Osteocyte (in vitro differentiated cells): Measurements from ENCODE around the gene ZNF266. TPM values are rescaled to one million over a fixed set of nuclear protein-coding genes. Genes with fewer than 3 reads are reported as not detected.

Experiments used
- DNase-seq: peaks from one replicate; pipeline ENCODE4 v3.0.0; 2021; ENCODE audit warnings: mixed read lengths; ENCODE audit not compliant: unreplicated experiment; ENCODE audit errors: extremely low spot score
- H3K27ac Mint-ChIP-seq: one replicate; pipeline ENCODE4 v1.8.0; 2021; ENCODE audit warnings: mild to moderate bottlenecking, mixed read lengths; ENCODE audit not compliant: unreplicated experiment
- H3K27me3 Mint-ChIP-seq: one replicate; pipeline ENCODE4 v1.8.0; 2021; ENCODE audit warnings: mixed read lengths; ENCODE audit not compliant: unreplicated experiment
- H3K36me3 Mint-ChIP-seq: one replicate; pipeline ENCODE4 v1.8.0; 2021; ENCODE audit warnings: mixed read lengths; ENCODE audit not compliant: unreplicated experiment
- H3K4me1 Mint-ChIP-seq: one replicate; pipeline ENCODE4 v1.8.0; 2021; ENCODE audit warnings: mixed read lengths; ENCODE audit not compliant: unreplicated experiment
- H3K4me3 Mint-ChIP-seq: one replicate; pipeline ENCODE4 v1.8.0; 2021; ENCODE audit warnings: mild to moderate bottlenecking, moderate library complexity, mixed read lengths; ENCODE audit not compliant: unreplicated experiment
- H3K9me3 Mint-ChIP-seq: one replicate; pipeline ENCODE4 v1.8.0; 2021; ENCODE audit warnings: mixed read lengths; ENCODE audit not compliant: unreplicated experiment
- CTCF ChIP-seq: fragments of 200-600 bp; sonication (generic); IDR thresholded peaks from 2 replicates; pipeline ENCODE4 v1.5.0; 2021; ENCODE audit warnings: antibody characterized with exemption, mild to moderate bottlenecking, moderate library complexity
- total RNA-seq: library from RNA; stranded (reverse); gene quantifications from 2 replicates; pipeline ENCODE4 v1.2.1, GENCODE V29; 2021

Gene ZNF266
- total RNA-seq, 1 donor from 2014 or later = 25.1 TPM

GRCh38 chr19:9456018-9456689 lies 20.8 kb upstream of the ZNF266 start:
- no peak overlapping the region for H3K4me3 Mint-ChIP-seq

DNA sequence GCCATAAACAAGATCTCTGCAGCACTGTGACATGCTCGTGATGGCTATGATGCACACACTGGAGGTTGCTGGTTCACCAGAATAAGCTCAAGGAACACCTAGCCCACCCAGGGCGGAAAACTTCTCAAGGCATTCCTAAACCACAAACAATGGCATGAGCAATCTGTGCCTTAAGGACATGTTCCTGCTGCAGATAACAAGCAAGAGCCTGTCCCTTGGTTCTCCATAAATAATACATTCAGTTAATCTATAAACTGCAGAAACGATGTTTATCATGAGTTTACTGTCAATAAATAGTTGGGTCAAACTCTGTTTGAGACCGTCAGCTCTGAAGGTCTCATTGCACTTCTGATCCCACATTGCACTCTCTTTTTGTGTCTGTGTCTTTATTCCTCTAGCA lies 18.6 kb upstream of the ZNF266 start:
- no peak for DNase-seq
- no peak overlapping the region for H3K4me3 Mint-ChIP-seq
- no peaks in the 10 kb centered on the region for H3K27me3 Mint-ChIP-seq
- H3K36me3 Mint-ChIP-seq = peaks cover 13% of the 10 kb centered on the region
- TF ChIP-seq CTCF = no peak
- H3K4me1 Mint-ChIP-seq = no peaks in the 10 kb centered on the region
- peaks cover 63% of the 10 kb centered on the region for H3K9me3 Mint-ChIP-seq
- H3K27ac Mint-ChIP-seq = no peak overlapping the region

More at GRCh38 chr19:9456018-9456689, 20.8 kb upstream of the ZNF266 start:
- Mint-ChIP-seq H3K4me1 (no peaks in the 10 kb centered on the region), H3K27me3 (no peaks in the 10 kb centered on the region), H3K27ac (no peak overlapping the region), H3K36me3 (peaks cover 6% of the 10 kb centered on the region), H3K9me3 (peaks cover 70% of the 10 kb centered on the region)
- TF ChIP-seq CTCF = no peak
- DNase-seq = no peak

DNA sequence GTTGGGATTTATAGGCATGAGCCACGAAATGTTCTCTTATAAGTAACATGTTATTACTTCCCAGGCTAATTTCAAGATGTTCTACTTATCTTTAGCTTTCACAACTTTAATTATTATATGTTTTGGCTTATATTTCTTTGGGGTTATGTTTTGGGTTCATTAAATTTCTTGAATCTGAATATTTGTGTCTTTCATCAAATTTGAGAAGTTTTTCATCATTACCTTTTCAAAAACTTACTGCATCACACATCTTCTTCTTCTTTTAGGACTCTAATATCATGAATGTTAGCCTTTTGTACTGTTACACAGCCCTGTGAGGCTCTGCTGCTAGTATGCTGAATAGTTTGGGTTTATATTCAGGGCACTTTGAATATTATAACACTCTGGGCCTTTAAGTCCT lies 9.7 kb upstream of the ZNF266 start:
- H3K9me3 Mint-ChIP-seq = peaks cover 33% of the 10 kb centered on the region

GRCh38 chr19:9436358-9436757 lies 985 bp upstream of the ZNF266 start:
- peaks cover 28% of the 10 kb centered on the region for H3K36me3 Mint-ChIP-seq
- no peak for DNase-seq
- peak overlapping the region; percentile 89 for H3K4me3 Mint-ChIP-seq
- peaks cover 27% of the 10 kb centered on the region for H3K4me1 Mint-ChIP-seq
- H3K27me3 Mint-ChIP-seq = no peaks in the 10 kb centered on the region
- H3K9me3 Mint-ChIP-seq = peaks cover 20% of the 10 kb centered on the region
- TF ChIP-seq CTCF = no peak
- H3K27ac Mint-ChIP-seq = peak overlapping the region; percentile 94

More for the DNA sequence above, 9.7 kb upstream of the ZNF266 start:
- TF ChIP-seq CTCF = no peak
- no peak overlapping the region for H3K27ac Mint-ChIP-seq
- no peak for DNase-seq
- no peak overlapping the region for H3K4me3 Mint-ChIP-seq
- no peaks in the 10 kb centered on the region for H3K4me1 Mint-ChIP-seq
- H3K36me3 Mint-ChIP-seq = peaks cover 31% of the 10 kb centered on the region
- H3K27me3 Mint-ChIP-seq = no peaks in the 10 kb centered on the region

- Mint-ChIP-seq H3K4me1 (peaks cover 23% of the 10 kb centered on the region), H3K36me3 (peaks cover 51% of the 10 kb centered on the region), H3K27ac (no peak overlapping the region), H3K4me3 (no peak overlapping the region), H3K9me3 (peaks cover 4% of the 10 kb centered on the region), H3K27me3 (no peaks in the 10 kb centered on the region)
- TF ChIP-seq CTCF = peak; percentile 35
- DNase-seq = no peak
These were observed 3.9 kb downstream of the ZNF266 start for GRCh38 chr19:9431475-9431874.
